OCI-LY7 (cell line): Measurements from ENCODE around the gene LTA4H.

Experiments
- CTCF ChIP-seq: fragments of 200-600 bp; sonication (generic); conservative IDR thresholded peaks from 2 replicates; pipeline ENCODE4 v1.5.1; 2014; ENCODE audit warnings: mild to moderate bottlenecking, antibody characterized with exemption, low read length, moderate library complexity, mixed read lengths
- EZH2phosphoT487 ChIP-seq: fragments of 200-600 bp; sonication (generic); IDR thresholded peaks from 2 replicates; pipeline ENCODE4 v1.6.1; 2018; ENCODE audit warnings: low read depth, borderline replicate concordance, mild to moderate bottlenecking, mixed run types, antibody characterized with exemption, low read length, moderate library complexity, mixed read lengths

- TF ChIP-seq CTCF (no peak), EZH2phosphoT487 (no peak)
Observed at GRCh38 chr12:96028538-96028937, 6.8 kb downstream of the LTA4H start.
